HFF-Myc (cell line): ENCODE data around the gene ST7.

Source experiments
- DNase-seq: peaks from one replicate; pipeline ENCODE4 v3.0.0-alpha.2; 2011; ENCODE audit warnings: low read depth; ENCODE audit errors: extremely low read depth
- H3K4me3 ChIP-seq: replicated peaks from 2 replicates; pipeline ENCODE4 v1.5.1; 2011; ENCODE audit warnings: low read depth, mild to moderate bottlenecking, control low read depth, low read length
- TF ChIP-seq, protein P1 (sequence below): IDR thresholded peaks from 2 replicates; pipeline ENCODE4 v1.5.1; 2012; ENCODE audit warnings: mild to moderate bottlenecking, low read depth, low read length, control low read depth; ENCODE audit errors: missing control alignments

Gene ST7

DNA sequence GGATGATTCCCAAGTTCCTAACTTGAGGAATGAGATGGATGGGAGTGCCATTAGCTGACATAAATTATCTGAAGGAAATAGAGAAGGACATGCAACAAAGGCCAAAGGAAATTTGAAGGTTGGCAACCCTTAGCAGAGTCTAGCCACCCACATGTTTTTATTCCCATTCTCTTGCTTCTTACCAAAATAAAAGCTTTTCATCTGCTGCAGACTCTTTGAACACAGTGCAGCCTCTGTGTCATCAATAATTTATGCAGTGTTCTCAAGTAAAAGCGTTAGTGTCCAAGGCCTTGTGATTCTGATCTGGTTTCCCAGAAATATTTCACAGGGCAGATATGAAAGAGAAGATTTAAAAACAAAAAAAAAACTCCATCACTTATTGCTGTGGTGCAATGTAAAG is 98.5 kb downstream of the ST7 start:
- no peak overlapping the region for H3K4me3 ChIP-seq
- no peak for DNase-seq
- TF ChIP-seq, protein P1, sequence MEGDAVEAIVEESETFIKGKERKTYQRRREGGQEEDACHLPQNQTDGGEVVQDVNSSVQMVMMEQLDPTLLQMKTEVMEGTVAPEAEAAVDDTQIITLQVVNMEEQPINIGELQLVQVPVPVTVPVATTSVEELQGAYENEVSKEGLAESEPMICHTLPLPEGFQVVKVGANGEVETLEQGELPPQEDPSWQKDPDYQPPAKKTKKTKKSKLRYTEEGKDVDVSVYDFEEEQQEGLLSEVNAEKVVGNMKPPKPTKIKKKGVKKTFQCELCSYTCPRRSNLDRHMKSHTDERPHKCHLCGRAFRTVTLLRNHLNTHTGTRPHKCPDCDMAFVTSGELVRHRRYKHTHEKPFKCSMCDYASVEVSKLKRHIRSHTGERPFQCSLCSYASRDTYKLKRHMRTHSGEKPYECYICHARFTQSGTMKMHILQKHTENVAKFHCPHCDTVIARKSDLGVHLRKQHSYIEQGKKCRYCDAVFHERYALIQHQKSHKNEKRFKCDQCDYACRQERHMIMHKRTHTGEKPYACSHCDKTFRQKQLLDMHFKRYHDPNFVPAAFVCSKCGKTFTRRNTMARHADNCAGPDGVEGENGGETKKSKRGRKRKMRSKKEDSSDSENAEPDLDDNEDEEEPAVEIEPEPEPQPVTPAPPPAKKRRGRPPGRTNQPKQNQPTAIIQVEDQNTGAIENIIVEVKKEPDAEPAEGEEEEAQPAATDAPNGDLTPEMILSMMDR = no peak

DNA sequence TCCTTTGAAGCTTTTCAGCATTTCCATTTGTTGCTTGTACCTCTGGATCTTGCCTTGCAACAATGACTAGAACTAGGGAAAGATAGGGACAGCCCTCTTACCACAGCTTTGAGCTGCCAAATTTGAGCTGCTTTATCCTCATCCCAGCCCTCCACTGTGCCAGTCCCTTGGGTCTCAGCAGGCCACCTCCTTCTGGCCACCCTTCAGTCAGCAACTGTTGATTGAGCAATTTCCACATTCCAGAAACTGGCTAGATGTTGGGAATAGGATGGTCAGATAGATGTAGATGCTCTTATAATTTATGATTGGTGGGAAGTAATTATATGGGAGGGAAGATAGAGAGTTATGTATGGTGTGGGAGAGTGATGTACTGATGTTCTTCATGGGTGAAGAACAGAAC is 100.1 kb downstream of the ST7 start:
- no peak for DNase-seq
- no peak overlapping the region for H3K4me3 ChIP-seq
- TF ChIP-seq, protein P1 = no peak

DNA sequence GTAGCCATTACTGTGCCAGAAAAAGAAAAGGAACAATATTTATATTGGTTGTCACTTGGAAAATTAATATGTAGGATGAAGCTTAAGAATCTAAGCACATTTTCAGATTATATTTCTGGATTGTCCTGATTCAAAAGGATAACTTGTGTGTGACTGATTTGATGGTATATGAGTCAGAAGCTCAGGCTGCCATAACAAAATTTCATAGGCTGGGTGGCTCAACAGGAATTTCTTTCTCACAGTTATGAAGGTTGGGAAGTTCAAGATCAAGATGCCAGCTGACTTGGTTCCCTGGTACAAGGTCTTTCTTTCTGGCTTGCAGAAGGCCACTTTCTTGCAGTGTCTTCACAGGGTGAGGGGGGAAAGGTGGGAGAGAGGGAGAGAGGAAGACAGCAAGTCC is 108.5 kb downstream of the ST7 start:
- no peak for DNase-seq
- H3K4me3 ChIP-seq = no peak overlapping the region
- TF ChIP-seq, protein P1 = no peak

DNA sequence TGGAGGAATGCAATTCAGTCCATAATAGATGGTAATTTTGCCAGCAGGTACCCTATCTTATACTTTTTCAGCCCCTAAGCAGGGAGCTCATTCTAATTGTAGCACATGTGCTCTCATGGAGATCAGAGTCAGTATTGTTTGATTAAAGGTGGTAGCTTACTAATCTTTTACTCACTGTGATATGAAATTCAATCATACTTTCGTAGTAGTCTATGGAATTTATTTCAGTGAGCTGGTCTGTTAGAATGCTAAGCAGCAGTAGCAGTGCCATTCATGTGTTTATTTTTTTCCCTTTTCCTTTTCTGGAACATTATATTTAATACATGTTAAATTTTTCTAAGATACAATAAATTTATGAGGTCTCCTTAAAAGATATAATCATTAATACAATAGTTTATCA is 109.0 kb downstream of the ST7 start:
- DNase-seq = no peak
- TF ChIP-seq, protein P1 = no peak
- H3K4me3 ChIP-seq = no peak overlapping the region

DNA sequence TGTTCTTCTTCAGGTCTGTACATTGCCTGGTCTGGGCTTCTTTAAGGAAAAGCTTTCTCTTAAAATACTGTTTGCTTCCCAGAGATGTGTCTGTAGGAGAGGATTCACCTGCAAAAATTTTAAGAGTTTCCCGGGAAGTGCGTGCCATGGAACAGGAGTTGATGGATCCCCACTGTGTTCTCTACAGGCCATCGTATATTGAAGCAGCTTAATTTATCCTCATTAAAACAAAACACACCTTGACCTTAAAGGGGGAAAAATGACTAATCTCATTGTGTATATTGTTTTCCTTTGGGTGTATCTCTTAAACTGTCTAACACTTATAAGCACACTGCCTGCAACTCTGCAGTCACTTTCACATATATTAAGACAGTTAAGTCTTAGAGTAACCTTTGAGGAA is 111.4 kb downstream of the ST7 start:
- no peak for DNase-seq
- H3K4me3 ChIP-seq = no peak overlapping the region
- TF ChIP-seq, protein P1 = no peak

DNA sequence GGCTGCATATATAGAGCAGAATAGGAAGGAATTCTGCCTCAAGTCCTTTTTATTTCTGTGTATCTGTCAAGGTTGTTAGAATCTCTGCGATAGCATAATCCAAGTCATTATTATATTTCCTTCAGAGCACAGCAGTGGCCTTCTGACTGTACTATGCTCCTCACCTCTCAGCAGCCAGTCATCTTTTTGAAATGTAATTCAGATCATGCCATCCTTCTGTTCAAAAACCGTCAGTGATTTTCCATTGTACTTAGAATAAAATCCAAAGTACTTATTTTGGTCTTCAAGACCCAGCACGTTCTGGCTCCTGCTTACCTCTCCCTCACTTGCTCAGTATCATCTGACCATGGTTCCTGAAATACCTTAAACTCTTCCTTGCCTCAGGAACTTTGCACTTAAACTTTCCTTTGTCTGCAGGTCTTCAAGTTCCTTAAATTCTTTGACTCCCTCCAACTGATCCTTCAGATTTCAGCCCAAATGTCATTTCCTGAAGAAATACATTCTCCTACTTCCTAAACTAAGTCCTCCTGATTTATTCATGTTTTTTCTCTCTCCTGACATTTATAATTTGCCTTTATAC is 112.4 kb downstream of the ST7 start:
- DNase-seq = no peak
- no peak overlapping the region for H3K4me3 ChIP-seq

More for the DNA sequence above, 112.4 kb downstream of the ST7 start:
- TF ChIP-seq, protein P1 = no peak
